ENCODE results near the gene TNXB. TPM values are rescaled to one million over a fixed set of nuclear protein-coding genes. Genes with fewer than 3 reads are reported as not detected.
A peak's percentile ranks its signal among the peaks of the same experiment; 100 is the strongest.

TNXB gene
- total and polyA plus RNA-seq, 9 of the 15 experiments (the other 6 are each of a cell fraction or from before 2014, with no cell fraction given): 0.14 to 28.1 (median 12.4) TPM

DNA sequence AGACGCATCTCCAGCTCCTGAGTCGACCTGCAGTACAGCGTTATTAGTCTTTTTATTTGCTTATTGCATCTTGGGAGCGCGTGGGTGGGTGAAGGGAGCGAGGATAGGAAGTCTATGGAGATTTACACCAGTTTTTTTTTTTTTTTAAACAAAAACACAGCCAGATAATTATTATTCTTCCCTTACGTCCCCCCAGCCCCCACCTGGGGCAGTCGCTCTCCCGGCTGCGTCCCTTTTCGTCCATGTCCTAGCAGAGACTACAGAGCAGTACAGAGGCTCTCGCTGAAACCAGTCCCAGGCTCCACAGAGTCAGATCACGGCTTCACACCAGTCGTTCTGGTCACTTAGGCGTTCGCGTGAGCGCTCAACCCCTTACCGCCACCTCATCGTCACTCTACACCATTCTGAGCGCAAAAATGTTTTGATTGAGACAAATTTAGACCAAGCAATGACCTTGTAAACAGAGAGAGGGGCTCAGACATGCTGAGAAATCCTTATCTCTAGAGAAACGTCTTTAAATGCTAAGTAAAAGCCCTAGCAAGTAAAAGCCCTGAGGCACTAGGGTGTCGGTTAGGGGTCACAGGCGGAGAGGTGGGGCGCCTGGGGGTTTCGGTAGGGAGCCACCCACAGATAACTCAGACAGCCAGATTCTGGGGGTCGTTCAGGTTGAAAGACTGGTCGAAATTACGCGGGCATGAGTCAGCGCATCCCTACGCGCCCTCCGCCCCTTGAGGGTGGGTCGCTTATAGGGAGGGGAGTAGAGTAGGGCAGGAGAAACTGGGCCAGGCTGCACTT, 43.8 kb upstream of the TNXB start (continued):
- TF ChIP-seq, protein P1, sequence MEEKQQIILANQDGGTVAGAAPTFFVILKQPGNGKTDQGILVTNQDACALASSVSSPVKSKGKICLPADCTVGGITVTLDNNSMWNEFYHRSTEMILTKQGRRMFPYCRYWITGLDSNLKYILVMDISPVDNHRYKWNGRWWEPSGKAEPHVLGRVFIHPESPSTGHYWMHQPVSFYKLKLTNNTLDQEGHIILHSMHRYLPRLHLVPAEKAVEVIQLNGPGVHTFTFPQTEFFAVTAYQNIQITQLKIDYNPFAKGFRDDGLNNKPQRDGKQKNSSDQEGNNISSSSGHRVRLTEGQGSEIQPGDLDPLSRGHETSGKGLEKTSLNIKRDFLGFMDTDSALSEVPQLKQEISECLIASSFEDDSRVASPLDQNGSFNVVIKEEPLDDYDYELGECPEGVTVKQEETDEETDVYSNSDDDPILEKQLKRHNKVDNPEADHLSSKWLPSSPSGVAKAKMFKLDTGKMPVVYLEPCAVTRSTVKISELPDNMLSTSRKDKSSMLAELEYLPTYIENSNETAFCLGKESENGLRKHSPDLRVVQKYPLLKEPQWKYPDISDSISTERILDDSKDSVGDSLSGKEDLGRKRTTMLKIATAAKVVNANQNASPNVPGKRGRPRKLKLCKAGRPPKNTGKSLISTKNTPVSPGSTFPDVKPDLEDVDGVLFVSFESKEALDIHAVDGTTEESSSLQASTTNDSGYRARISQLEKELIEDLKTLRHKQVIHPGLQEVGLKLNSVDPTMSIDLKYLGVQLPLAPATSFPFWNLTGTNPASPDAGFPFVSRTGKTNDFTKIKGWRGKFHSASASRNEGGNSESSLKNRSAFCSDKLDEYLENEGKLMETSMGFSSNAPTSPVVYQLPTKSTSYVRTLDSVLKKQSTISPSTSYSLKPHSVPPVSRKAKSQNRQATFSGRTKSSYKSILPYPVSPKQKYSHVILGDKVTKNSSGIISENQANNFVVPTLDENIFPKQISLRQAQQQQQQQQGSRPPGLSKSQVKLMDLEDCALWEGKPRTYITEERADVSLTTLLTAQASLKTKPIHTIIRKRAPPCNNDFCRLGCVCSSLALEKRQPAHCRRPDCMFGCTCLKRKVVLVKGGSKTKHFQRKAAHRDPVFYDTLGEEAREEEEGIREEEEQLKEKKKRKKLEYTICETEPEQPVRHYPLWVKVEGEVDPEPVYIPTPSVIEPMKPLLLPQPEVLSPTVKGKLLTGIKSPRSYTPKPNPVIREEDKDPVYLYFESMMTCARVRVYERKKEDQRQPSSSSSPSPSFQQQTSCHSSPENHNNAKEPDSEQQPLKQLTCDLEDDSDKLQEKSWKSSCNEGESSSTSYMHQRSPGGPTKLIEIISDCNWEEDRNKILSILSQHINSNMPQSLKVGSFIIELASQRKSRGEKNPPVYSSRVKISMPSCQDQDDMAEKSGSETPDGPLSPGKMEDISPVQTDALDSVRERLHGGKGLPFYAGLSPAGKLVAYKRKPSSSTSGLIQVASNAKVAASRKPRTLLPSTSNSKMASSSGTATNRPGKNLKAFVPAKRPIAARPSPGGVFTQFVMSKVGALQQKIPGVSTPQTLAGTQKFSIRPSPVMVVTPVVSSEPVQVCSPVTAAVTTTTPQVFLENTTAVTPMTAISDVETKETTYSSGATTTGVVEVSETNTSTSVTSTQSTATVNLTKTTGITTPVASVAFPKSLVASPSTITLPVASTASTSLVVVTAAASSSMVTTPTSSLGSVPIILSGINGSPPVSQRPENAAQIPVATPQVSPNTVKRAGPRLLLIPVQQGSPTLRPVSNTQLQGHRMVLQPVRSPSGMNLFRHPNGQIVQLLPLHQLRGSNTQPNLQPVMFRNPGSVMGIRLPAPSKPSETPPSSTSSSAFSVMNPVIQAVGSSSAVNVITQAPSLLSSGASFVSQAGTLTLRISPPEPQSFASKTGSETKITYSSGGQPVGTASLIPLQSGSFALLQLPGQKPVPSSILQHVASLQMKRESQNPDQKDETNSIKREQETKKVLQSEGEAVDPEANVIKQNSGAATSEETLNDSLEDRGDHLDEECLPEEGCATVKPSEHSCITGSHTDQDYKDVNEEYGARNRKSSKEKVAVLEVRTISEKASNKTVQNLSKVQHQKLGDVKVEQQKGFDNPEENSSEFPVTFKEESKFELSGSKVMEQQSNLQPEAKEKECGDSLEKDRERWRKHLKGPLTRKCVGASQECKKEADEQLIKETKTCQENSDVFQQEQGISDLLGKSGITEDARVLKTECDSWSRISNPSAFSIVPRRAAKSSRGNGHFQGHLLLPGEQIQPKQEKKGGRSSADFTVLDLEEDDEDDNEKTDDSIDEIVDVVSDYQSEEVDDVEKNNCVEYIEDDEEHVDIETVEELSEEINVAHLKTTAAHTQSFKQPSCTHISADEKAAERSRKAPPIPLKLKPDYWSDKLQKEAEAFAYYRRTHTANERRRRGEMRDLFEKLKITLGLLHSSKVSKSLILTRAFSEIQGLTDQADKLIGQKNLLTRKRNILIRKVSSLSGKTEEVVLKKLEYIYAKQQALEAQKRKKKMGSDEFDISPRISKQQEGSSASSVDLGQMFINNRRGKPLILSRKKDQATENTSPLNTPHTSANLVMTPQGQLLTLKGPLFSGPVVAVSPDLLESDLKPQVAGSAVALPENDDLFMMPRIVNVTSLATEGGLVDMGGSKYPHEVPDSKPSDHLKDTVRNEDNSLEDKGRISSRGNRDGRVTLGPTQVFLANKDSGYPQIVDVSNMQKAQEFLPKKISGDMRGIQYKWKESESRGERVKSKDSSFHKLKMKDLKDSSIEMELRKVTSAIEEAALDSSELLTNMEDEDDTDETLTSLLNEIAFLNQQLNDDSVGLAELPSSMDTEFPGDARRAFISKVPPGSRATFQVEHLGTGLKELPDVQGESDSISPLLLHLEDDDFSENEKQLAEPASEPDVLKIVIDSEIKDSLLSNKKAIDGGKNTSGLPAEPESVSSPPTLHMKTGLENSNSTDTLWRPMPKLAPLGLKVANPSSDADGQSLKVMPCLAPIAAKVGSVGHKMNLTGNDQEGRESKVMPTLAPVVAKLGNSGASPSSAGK (IDR thresholded peaks at IDR 0.05): peak; percentile 24; the same call in 1 of the 2 replicates
- no peak for TF ChIP-seq ADNP (tag; IDR thresholded peaks at IDR 0.05)
- 0 out of 2 replicates have a peak, but pooled peaks have one; percentile 25 for TF ChIP-seq CREB1 (IDR thresholded peaks at IDR 0.05)
- TF ChIP-seq CREB1 (CRISPR knock-in tag; IDR thresholded peaks at IDR 0.05): no peak
- TF ChIP-seq HDAC3 (IDR thresholded peaks at IDR 0.05; ENCODE audit: borderline replicate concordance, partially characterized antibody): peak; percentile 18
- TF ChIP-seq, protein P2, sequence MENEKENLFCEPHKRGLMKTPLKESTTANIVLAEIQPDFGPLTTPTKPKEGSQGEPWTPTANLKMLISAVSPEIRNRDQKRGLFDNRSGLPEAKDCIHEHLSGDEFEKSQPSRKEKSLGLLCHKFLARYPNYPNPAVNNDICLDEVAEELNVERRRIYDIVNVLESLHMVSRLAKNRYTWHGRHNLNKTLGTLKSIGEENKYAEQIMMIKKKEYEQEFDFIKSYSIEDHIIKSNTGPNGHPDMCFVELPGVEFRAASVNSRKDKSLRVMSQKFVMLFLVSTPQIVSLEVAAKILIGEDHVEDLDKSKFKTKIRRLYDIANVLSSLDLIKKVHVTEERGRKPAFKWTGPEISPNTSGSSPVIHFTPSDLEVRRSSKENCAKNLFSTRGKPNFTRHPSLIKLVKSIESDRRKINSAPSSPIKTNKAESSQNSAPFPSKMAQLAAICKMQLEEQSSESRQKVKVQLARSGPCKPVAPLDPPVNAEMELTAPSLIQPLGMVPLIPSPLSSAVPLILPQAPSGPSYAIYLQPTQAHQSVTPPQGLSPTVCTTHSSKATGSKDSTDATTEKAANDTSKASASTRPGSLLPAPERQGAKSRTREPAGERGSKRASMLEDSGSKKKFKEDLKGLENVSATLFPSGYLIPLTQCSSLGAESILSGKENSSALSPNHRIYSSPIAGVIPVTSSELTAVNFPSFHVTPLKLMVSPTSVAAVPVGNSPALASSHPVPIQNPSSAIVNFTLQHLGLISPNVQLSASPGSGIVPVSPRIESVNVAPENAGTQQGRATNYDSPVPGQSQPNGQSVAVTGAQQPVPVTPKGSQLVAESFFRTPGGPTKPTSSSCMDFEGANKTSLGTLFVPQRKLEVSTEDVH (IDR thresholded peaks at IDR 0.05; ENCODE audit: low read depth, partially characterized antibody): peak; percentile 21
- peak; percentile 53; the same call in 1 of the 2 replicates for TF ChIP-seq NFRKB (IDR thresholded peaks at IDR 0.05; ENCODE audit: low read depth)
- TF ChIP-seq, protein P3, sequence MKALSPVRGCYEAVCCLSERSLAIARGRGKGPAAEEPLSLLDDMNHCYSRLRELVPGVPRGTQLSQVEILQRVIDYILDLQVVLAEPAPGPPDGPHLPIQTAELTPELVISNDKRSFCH (CRISPR knock-in tag; IDR thresholded peaks at IDR 0.05): no peak
- TF ChIP-seq, protein P3 (tag; IDR thresholded peaks at IDR 0.05): 0 out of 2 replicates have a peak, but pooled peaks have one; percentile 18
- TF ChIP-seq FOXK2 (conservative IDR thresholded peaks at IDR 0.05 in 1 of 2, IDR thresholded peaks at IDR 0.05 in 1 of 2; ENCODE audit: low read depth in 2 of 2): 0 out of 4 replicates have a peak, but pooled peaks of 1 of the 2 experiments have one; percentile 10
- peak; percentile 55 for TF ChIP-seq L3MBTL2 (IDR thresholded peaks at IDR 0.05)
- no peak for TF ChIP-seq NR2C1 (IDR thresholded peaks at IDR 0.05)
- TF ChIP-seq NR2C1 (tag; IDR thresholded peaks at IDR 0.05): peak; percentile 12; the same call in 1 of the 2 replicates

Measured in K562 (cell line).